Common myeloid progenitor, CD34-positive (primary cell): ENCODE results near the gene ST7.

Experiments
- CTCF ChIA-PET: fragments of 350-600 bp; sonication (Branson Sonifier 250); formaldehyde crosslinking; loops from one replicate; lab custom pipeline; 2021; ENCODE audit warnings: antibody characterized with exemption; lab: Charles Lee
- POLR2A ChIA-PET: fragments of 350-600 bp; sonication (Branson Sonifier 250); formaldehyde crosslinking; loops from one replicate; lab custom pipeline; 2021; ENCODE audit warnings: antibody characterized with exemption; lab: Charles Lee
- DNase-seq, 3 donors: peaks; one replicate each; pipeline versions ENCODE4 v3.0.0 to v3.0.0-alpha.2; 2013
- H3K27ac ChIP-seq, 2 experiments: 1 replicate in 1 of 2; 2 replicates in 1 of 2; pipeline ENCODE4 v1.7.0; 2013; ENCODE audit warnings: inconsistent platforms in 2 of 2, low read length in 2 of 2, mild to moderate bottlenecking in 2 of 2, low read depth in 1 of 2, moderate library complexity in 1 of 2; ENCODE audit not compliant: severe bottlenecking in 2 of 2, insufficient read depth in 1 of 2, poor library complexity in 1 of 2
- H3K27me3 ChIP-seq, 5 experiments: replicated peaks in 2 of 5; 1 replicate in 3 of 5; 2 replicates in 2 of 5; pipeline versions ENCODE4 v1.6.1 to v1.7.0; 2013; ENCODE audit warnings: low read length in 4 of 5, mild to moderate bottlenecking in 2 of 5, moderate library complexity in 2 of 5, inconsistent platforms in 1 of 5; ENCODE audit not compliant: insufficient read depth in 5 of 5, control insufficient read depth in 4 of 5
- H3K36me3 ChIP-seq, 4 experiments: 1 replicate in 2 of 4; 2 replicates in 2 of 4; pipeline versions ENCODE4 v1.6.1 to v1.7.0; 2013; ENCODE audit warnings: low read length in 3 of 4, control low read depth in 1 of 4, mild to moderate bottlenecking in 1 of 4; ENCODE audit not compliant: control insufficient read depth in 4 of 4, insufficient read depth in 4 of 4
- H3K4me1 ChIP-seq, 4 experiments: 1 replicate in 3 of 4; 2 replicates in 1 of 4; pipeline versions ENCODE4 v1.6.1 to v1.7.1; 2013; ENCODE audit warnings: low read length in 3 of 4, mild to moderate bottlenecking in 3 of 4, control low read depth in 1 of 4, inconsistent platforms in 1 of 4, moderate library complexity in 1 of 4; ENCODE audit not compliant: control insufficient read depth in 4 of 4, insufficient read depth in 4 of 4; ENCODE audit errors: control extremely low read depth in 1 of 4
- H3K4me3 ChIP-seq, 7 experiments: 1 replicate in 4 of 7; 2 replicates in 3 of 7; pipeline versions ENCODE4 v1.5.1 to v1.7.0; 2013; ENCODE audit warnings: mild to moderate bottlenecking in 7 of 7, low read length in 6 of 7, moderate library complexity in 6 of 7, inconsistent platforms in 2 of 7, low read depth in 2 of 7, control low read depth in 1 of 7; ENCODE audit not compliant: insufficient read depth in 4 of 7, control insufficient read depth in 1 of 7; ENCODE audit errors: extremely low read depth in 1 of 7
- H3K9me3 ChIP-seq, 5 experiments: 1 replicate in 4 of 5; 2 replicates in 1 of 5; pipeline versions ENCODE4 v1.6.1 to v1.7.1; 2013; ENCODE audit warnings: low read length in 4 of 5, mild to moderate bottlenecking in 2 of 5, inconsistent platforms in 1 of 5, low read depth in 1 of 5, moderate library complexity in 1 of 5; ENCODE audit not compliant: control insufficient read depth in 4 of 5, insufficient read depth in 2 of 5; ENCODE audit errors: control extremely low read depth in 1 of 5
- WGBS: methylation state at CpG from one replicate; pipeline ENCODE4 v1.1.5; 2013; ENCODE audit not compliant: insufficient coverage; 5-methylcytosine and 5-hydroxymethylcytosine counted together

The ST7 gene

GRCh38 chr7:117259615-117260014 is 306.3 kb downstream of the ST7 start:
- Histone ChIP-seq H3K27ac (no peak overlapping the region), H3K36me3 (no peaks in the 10 kb centered on the region), H3K4me3 (no peak overlapping the region), H3K4me1 (no peaks in the 10 kb centered on the region), H3K9me3 (no peaks in the 10 kb centered on the region), H3K27me3 (peaks cover 0 to 3% (median 0%) of the 10 kb centered on the region in 5 experiments)
- ChIA-PET CTCF (no interaction called here), POLR2A (no interaction called here)
- 100% methylated on average over 1 of the region's 1 CpG for WGBS
- no peak for DNase-seq

DNA sequence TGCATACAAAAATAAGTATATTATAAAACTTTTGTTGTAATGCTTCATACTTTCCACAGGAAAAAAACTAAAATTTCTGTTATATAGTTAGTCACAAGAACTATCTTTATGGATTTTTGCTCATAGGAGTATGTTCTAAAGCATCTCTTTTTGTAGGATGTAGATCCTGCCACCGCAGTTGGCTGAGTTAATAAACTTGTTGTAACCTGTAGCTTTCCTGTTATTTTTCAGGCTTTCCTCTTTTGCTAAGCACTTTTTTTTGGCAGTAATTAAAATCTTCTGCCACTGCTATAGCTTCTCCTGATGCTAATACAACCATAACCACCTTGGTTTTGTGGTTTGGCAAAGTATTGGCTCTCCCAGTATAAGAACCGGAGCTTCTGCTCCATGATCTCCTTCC is 309.2 kb downstream of the ST7 start:
- Histone ChIP-seq H3K4me1 (no peaks in the 10 kb centered on the region), H3K36me3 (no peaks in the 10 kb centered on the region), H3K27me3 (peaks cover 0 to 3% (median 0%) of the 10 kb centered on the region in 5 experiments), H3K4me3 (no peak overlapping the region), H3K27ac (no peak overlapping the region), H3K9me3 (peaks cover 0 to 3% (median 0%) of the 10 kb centered on the region in 5 experiments)
- ChIA-PET POLR2A (no interaction called here), CTCF (no interaction called here)
- DNase-seq = no peak
- WGBS = 100% methylated on average over 1 of the region's 2 CpGs

- ChIA-PET CTCF (no interaction called here), POLR2A (no interaction called here)
- Histone ChIP-seq H3K27ac (no peak overlapping the region), H3K27me3 (peaks cover 0 to 3% (median 0%) of the 10 kb centered on the region in 5 experiments), H3K9me3 (peaks cover 0 to 3% (median 0%) of the 10 kb centered on the region in 5 experiments), H3K36me3 (no peaks in the 10 kb centered on the region), H3K4me1 (no peaks in the 10 kb centered on the region), H3K4me3 (no peak overlapping the region)
- WGBS = no CpG with 5 or more reads among the region's 1 CpG
- DNase-seq = no peak
Measured at GRCh38 chr7:117264716-117265115, 311.4 kb downstream of the ST7 start.

DNA sequence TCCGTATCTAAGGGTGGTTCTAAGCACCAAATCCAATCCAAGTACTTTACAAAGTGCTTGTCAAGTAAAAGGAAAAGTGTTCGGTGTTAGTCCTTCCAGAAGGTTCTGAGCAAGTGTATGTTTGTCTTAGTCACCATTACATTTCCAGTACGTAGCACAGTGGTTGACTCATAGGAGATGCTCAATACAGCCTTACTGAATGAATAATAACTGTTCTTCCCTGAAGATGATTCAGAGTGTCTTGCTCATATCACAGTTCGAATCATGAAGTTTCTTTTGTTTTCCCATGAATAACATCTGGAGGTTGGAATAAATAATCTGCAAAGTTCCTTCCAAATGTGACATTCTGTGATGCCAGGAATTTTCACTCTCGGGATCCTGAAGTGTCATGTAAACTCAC is 316.1 kb downstream of the ST7 start:
- POLR2A ChIA-PET = no interaction called here

DNA sequence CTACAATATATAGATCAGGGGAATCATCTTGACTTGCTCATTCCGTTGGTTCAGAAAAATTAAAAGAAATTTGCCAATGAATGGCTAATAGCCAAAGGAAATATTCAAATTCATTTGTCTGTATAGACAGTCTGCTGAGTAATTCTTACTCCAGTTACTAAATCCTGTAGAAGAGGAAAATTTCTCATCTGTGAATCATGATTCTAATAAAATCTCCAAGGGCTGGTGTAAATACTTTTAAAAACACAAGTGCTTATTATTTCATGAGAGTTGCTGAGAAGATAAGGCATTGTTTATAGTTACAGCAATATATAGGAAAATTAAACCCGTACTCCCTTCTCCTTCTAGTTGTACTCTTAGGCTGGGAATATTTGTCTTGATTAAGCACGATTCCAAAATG is 316.6 kb downstream of the ST7 start:
- H3K4me3 ChIP-seq = no peak overlapping the region
- H3K4me1 ChIP-seq = no peaks in the 10 kb centered on the region
- ChIA-PET CTCF (no interaction called here), POLR2A (no interaction called here)
- H3K9me3 ChIP-seq = peaks cover 0 to 3% (median 0%) of the 10 kb centered on the region in 5 experiments
- peaks cover 0 to 5% (median 0%) of the 10 kb centered on the region in 5 experiments for H3K27me3 ChIP-seq
- WGBS = no CpG with 5 or more reads among the region's 3 CpGs
- no peaks in the 10 kb centered on the region for H3K36me3 ChIP-seq
- H3K27ac ChIP-seq = no peak overlapping the region
- DNase-seq = no peak

More for the DNA sequence above, 316.1 kb downstream of the ST7 start:
- no peak for DNase-seq
- CTCF ChIA-PET = no interaction called here
- Histone ChIP-seq H3K36me3 (no peaks in the 10 kb centered on the region), H3K27ac (no peak overlapping the region), H3K9me3 (peaks cover 0 to 3% (median 0%) of the 10 kb centered on the region in 5 experiments), H3K4me3 (no peak overlapping the region), H3K4me1 (no peaks in the 10 kb centered on the region), H3K27me3 (peaks cover 0 to 5% (median 0%) of the 10 kb centered on the region in 5 experiments)
- 100% methylated on average over 4 of the region's 5 CpGs for WGBS

GRCh38 chr7:117270371-117270770 is 317.1 kb downstream of the ST7 start:
- H3K27ac ChIP-seq = no peak overlapping the region
- no peak for DNase-seq
- H3K9me3 ChIP-seq = peaks cover 0 to 3% (median 0%) of the 10 kb centered on the region in 5 experiments
- no peak overlapping the region for H3K4me3 ChIP-seq
- H3K27me3 ChIP-seq = peaks cover 0 to 5% (median 0%) of the 10 kb centered on the region in 5 experiments
- ChIA-PET POLR2A (no interaction called here), CTCF (no interaction called here)
- H3K4me1 ChIP-seq = no peaks in the 10 kb centered on the region
- 93% methylated on average over 8 of the region's 9 CpGs for WGBS
- no peaks in the 10 kb centered on the region for H3K36me3 ChIP-seq

GRCh38 chr7:117271566-117271965 is 318.3 kb downstream of the ST7 start:
- WGBS = 100% methylated on average over 1 of the region's 3 CpGs
- ChIA-PET POLR2A (no interaction called here), CTCF (no interaction called here)

More at GRCh38 chr7:117271566-117271965, 318.3 kb downstream of the ST7 start:
- Histone ChIP-seq H3K4me1 (no peaks in the 10 kb centered on the region), H3K4me3 (no peak overlapping the region), H3K36me3 (no peaks in the 10 kb centered on the region), H3K27ac (no peak overlapping the region), H3K27me3 (peaks cover 0 to 5% (median 2%) of the 10 kb centered on the region in 5 experiments), H3K9me3 (no peaks in the 10 kb centered on the region)
- DNase-seq = no peak
